ENCODE measurements around the gene EXOC4. TPM values are rescaled to one million over a fixed set of nuclear protein-coding genes. Genes with fewer than 3 reads are reported as not detected.

EXOC4 gene
- total RNA-seq, 1 experiment from 2014 or later: 62.4 TPM

DNA sequence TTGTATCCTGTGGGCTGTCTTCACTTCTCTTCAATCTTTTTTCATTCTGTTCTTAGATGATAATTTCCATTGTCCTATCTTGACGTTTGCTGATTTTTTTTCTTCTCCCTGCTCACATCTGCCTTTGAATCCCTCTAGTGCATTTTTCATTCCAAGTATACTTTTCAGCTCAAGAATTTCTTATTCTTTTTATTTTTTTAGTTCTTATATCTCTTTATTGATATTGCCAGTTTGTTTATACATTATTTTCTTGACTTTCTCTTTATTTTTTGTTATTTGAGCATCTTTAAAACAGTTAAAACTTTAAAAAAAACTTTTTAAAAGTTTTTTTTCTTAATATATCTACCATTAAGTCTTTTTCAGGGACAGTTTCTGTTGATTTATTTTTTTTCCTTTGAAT, 100.9 kb downstream of the EXOC4 start:
- Histone ChIP-seq H3K27ac (no peak overlapping the region), H3K9me3 (replicated peaks) (peaks cover 10% of the 10 kb centered on the region; the same call in 1 of the 2 replicates)
- DNase-seq: no peak

DNA sequence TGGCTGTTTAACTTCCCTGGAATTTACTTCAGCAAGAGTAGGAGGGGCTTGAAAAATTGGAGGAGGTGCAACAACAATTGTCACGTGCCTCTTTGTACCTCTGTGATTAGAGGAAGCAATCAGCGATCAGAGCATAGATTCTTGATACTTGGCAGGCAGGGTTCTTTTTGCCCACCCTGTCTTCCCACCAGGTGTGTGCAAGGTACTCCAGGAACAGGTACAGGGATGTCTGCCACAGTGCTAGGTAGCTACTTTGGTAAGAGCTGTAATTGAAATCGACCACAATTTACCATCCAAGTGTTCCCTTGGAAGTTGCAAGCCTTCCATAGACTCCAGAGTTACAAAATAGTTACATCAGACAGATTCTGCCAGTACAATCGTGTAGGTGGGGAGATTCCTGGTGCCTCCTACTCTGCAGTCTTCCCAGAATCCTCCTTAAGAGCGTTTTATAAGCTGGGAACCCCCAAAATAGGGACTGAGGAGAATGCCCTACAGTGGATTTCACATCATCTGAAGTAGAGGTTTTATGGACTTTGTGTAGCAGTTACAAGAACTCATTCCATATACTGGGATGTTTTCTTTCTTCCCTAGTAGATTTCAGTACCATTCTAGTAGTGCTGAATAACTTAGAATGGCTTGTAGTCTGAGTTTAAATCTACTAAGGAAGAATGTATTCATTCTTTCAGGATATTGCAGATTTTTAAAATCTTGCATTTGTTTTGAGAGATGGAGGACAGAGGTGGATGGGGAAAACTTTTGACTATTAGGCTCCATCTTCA, 101.9 kb downstream of the EXOC4 start:
- H3K4me3 ChIP-seq: no peak overlapping the region
- no peaks in the 10 kb centered on the region for H3K27me3 ChIP-seq
- H3K9me3 ChIP-seq (replicated peaks): peaks cover 10% of the 10 kb centered on the region; the same call in 1 of the 2 replicates
- DNase-seq: no peak
- no peak overlapping the region for H3K27ac ChIP-seq
- no peaks in the 10 kb centered on the region for H3K36me3 ChIP-seq
- no peaks in the 10 kb centered on the region for H3K4me1 ChIP-seq

More for the DNA sequence above, 100.9 kb downstream of the EXOC4 start:
- Histone ChIP-seq H3K4me1 (no peaks in the 10 kb centered on the region), H3K27me3 (no peaks in the 10 kb centered on the region), H3K36me3 (no peaks in the 10 kb centered on the region), H3K4me3 (no peak overlapping the region)

DNA sequence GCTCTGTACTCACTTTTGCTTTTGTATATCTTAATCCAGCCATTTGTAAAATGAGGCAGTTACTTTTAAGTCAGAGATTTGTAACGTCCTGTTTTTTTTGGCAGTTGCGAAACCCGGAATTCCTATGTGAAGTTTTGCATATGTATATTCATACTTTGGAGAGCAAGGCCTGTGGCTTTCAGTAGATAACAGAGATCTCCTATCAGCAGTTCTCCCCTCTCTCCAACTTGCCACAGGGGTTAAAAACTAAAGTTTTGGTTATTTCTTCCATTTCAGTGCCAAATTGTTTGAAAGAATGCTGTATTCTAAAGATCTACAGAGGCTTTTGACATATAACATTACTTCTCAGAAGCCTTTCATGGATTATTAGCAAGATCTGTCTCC, 102.4 kb downstream of the EXOC4 start:
- Histone ChIP-seq H3K36me3 (no peaks in the 10 kb centered on the region), H3K9me3 (replicated peaks) (peaks cover 10% of the 10 kb centered on the region; the same call in 1 of the 2 replicates), H3K27ac (no peak overlapping the region), H3K27me3 (no peaks in the 10 kb centered on the region), H3K4me3 (no peak overlapping the region), H3K4me1 (no peaks in the 10 kb centered on the region)
- DNase-seq: no peak

DNA sequence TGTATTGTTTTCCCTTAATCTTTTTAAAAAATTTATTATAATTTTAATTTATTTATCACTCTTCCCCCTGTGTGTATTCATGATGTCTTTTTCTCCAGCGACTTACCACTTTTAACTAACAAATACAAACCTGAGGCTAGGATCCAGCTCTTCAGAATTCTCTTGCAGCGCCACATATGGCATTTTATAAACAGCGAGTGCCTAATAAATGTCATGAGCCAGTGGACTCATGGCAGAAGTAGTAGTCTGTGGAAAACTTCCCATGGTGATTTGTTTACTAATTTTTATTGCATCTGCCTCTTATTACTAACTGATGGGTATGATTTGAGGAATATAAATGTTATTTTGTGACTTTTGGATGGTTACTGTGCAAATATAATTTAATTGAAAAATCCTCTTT, 102.9 kb downstream of the EXOC4 start:
- no peak overlapping the region for H3K27ac ChIP-seq

DNA sequence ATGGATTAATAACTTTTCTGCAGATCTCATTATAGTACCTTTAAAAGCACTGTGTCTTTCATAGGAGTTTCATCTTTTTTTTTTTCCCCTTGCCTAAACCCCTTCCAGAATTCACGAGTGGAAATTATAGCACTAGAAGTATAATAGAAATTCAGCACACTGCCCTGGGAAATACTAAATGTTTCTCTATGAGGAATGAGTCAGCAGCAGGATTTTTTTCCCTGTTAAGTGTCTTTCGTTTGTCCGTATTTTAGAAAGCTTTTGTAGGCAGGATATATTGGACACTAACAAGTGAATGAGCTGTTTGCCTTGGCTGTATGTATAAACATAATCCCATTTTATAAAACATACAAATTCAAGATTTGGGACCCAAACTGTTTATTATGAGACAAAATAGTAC, 105.8 kb downstream of the EXOC4 start:
- DNase-seq: no peak
- H3K27ac ChIP-seq: no peak overlapping the region

More for the DNA sequence above, 102.9 kb downstream of the EXOC4 start:
- no peaks in the 10 kb centered on the region for H3K4me1 ChIP-seq
- H3K4me3 ChIP-seq: no peak overlapping the region
- peaks cover 10% of the 10 kb centered on the region; the same call in 1 of the 2 replicates for H3K9me3 ChIP-seq (replicated peaks)
- no peaks in the 10 kb centered on the region for H3K27me3 ChIP-seq
- DNase-seq: no peak
- no peaks in the 10 kb centered on the region for H3K36me3 ChIP-seq

DNA sequence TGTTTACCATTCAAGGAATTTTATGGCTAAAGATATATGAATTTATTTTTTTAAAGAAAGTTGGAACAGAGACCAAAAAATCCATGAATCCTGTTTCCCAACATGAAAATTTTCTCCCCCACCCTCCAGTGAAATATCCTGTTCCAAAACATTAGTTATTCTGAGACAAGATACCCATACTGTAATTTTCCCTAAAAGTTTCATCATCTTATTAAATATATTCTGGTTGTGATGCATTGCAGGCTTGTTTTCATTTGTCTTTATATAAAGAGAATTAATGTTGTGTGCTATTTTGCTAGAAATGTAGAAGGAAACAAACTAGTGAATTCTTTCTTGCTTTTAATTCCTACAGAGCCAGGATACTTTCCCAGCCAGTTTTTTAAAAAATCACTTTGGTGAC, 106.6 kb downstream of the EXOC4 start:
- H3K36me3 ChIP-seq: no peaks in the 10 kb centered on the region
- H3K4me3 ChIP-seq: no peak overlapping the region
- H3K4me1 ChIP-seq: no peaks in the 10 kb centered on the region
- no peaks in the 10 kb centered on the region for H3K27me3 ChIP-seq
- H3K9me3 ChIP-seq (replicated peaks): 0 out of 2 replicates have a peak, but pooled peaks cover 3% of the 10 kb centered on the region
- H3K27ac ChIP-seq: no peak overlapping the region
- DNase-seq: no peak

More for the DNA sequence above, 105.8 kb downstream of the EXOC4 start:
- Histone ChIP-seq H3K9me3 (replicated peaks) (0 out of 2 replicates have a peak, but pooled peaks cover 4% of the 10 kb centered on the region), H3K4me1 (no peaks in the 10 kb centered on the region), H3K36me3 (no peaks in the 10 kb centered on the region), H3K4me3 (no peak overlapping the region), H3K27me3 (no peaks in the 10 kb centered on the region)

DNA sequence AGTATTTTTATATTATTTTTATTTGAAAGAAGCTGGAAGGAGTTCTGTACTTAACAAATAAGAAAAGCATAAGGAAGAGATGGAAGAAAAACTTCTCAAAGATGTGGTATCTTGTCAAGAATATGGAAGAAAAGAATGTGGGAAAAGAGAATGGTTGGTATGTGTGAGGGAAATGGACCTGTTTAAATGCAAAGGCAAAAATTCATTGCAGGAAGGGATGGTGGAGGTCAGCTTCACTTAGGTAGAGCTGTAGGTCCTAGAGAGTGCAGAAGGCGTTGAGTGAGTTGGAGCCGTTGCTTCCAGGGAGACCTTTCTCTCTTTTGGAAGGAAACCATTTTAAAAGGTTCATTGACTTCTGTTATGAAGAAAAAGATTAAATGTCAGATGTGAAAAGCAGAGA, 107.3 kb downstream of the EXOC4 start:
- no peaks in the 10 kb centered on the region for H3K36me3 ChIP-seq
- H3K4me3 ChIP-seq: no peak overlapping the region
- H3K9me3 ChIP-seq (replicated peaks): 0 out of 2 replicates have a peak, but pooled peaks cover 3% of the 10 kb centered on the region
- DNase-seq: no peak
- H3K27ac ChIP-seq: no peak overlapping the region
- H3K27me3 ChIP-seq: no peaks in the 10 kb centered on the region
- no peaks in the 10 kb centered on the region for H3K4me1 ChIP-seq

DNA sequence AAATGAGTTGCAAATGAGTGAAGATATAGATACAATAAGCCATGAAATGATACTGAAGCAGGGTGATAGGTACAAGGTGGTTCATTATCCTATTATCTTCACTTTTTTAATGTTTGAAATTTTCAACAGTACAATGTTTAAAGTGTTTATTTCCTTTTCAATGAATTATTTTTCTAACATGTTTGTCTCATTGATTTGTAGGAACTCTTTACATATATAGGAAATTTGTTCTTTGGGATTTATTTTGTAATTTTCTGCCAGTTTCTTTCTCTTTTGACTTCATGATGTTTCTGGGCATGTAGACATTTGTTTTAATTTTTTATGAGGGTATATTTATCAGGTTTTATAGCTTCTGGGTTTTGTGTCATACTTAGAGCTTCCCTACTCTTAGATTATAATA, 108.9 kb downstream of the EXOC4 start:
- Histone ChIP-seq H3K9me3 (replicated peaks) (0 out of 2 replicates have a peak, but pooled peaks cover 3% of the 10 kb centered on the region), H3K4me1 (no peaks in the 10 kb centered on the region), H3K27me3 (no peaks in the 10 kb centered on the region), H3K4me3 (no peak overlapping the region), H3K36me3 (no peaks in the 10 kb centered on the region), H3K27ac (no peak overlapping the region)
- DNase-seq: no peak

DNA sequence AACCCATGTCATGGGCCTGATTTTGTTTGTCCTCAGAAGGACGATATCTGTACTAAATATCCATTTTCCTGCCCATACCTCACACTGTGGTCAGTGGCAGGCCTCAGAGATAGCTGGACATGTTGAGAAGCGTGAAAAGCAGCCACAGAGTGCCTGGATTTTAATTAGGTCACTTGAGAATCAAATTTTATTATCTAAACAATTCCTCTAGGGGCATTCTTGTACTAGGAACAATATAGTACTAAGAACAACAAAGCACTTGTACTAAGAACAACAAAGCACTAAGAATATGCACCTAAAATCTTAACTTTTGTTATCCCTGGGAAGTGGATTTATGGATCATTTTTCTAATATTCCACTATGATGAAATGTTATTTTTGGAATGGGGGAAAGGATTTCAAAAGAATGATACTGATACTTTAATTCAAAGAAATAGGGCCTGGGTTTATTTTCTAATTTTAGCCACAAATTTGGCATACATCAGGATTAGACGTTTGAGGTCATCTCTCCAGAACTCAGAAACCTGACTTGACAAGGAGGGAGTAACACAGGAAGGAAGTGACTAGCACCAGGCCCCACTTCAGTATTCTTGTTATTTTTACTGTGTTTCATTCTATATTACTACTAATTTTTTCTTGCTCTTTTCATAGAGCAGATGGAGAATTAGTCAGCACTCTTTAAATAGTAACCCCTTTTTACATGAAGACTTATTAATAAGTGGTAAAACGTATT, 112.2 kb downstream of the EXOC4 start:
- H3K9me3 ChIP-seq (replicated peaks): 0 out of 2 replicates have a peak, but pooled peaks cover 3% of the 10 kb centered on the region
- H3K4me3 ChIP-seq: no peak overlapping the region
- H3K27me3 ChIP-seq: no peaks in the 10 kb centered on the region
- H3K4me1 ChIP-seq: no peaks in the 10 kb centered on the region
- H3K36me3 ChIP-seq: no peaks in the 10 kb centered on the region
- peak in 1 of 2 experiments; percentile 7 for DNase-seq
- no peak overlapping the region for H3K27ac ChIP-seq

DNA sequence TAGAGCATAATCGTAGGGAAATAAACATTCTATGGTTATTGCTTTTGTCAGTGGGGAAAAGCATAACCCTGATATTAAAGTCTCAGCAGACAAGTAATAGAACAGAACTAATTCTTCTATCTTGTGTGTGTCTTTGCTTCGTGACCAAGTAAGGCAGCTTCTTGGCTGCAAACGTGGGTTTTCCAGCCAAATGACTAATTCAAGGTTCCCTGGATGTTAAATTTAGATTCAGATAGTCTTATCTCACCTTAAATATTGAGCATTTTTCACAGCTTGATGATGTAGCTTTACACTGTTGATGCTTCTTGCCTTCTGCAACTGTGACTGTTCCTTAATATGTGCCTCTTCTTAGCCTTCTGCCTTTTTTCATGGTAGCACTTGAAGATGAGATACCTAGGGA, 113.0 kb downstream of the EXOC4 start:
- no peak for DNase-seq
- Histone ChIP-seq H3K36me3 (no peaks in the 10 kb centered on the region), H3K4me1 (no peaks in the 10 kb centered on the region), H3K4me3 (no peak overlapping the region), H3K27me3 (no peaks in the 10 kb centered on the region), H3K9me3 (replicated peaks) (0 out of 2 replicates have a peak, but pooled peaks cover 3% of the 10 kb centered on the region), H3K27ac (no peak overlapping the region)

DNA sequence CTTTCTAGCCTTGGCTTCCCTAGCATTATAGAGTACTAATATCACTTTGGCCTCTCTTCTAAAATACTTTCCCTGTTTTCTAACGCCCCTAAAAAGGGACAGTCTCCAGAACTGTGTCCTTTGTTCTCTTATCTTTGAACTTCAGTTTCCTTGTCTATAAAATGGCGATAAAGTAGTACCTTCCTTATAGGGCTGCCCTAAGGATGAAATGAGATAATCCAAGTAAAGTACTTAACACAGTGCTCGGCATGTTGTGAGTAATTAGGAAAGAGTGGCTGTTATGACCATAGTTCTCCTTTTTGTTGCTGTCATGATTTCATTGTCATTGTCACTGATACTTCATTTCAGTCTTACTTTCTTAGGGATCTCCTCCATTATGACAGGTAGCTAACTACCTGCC, 114.7 kb downstream of the EXOC4 start:
- Histone ChIP-seq H3K9me3 (replicated peaks) (no peaks in the 10 kb centered on the region), H3K36me3 (no peaks in the 10 kb centered on the region), H3K27ac (no peak overlapping the region), H3K27me3 (no peaks in the 10 kb centered on the region), H3K4me1 (no peaks in the 10 kb centered on the region), H3K4me3 (no peak overlapping the region)
- DNase-seq: no peak

DNA sequence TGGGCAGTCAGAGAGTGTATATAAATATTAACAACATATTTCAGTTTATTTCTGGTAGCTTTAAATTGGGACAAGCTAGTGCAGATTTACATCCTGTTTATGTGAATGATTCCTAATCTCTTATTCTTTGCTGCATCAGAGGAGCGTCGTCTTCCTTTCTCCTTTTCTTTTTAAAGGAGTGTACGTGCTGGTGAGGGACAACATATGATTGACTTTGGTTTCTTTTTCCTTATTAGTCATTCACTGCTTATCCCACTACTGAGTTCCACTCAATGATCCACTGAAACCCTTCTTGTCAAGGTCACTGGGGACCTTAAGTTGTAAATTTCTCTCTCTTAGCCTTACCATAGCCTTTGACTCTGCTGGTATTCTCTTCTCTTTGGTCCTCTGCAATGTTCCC, 116.3 kb downstream of the EXOC4 start:
- DNase-seq: no peak
- H3K36me3 ChIP-seq: no peaks in the 10 kb centered on the region

DNA sequence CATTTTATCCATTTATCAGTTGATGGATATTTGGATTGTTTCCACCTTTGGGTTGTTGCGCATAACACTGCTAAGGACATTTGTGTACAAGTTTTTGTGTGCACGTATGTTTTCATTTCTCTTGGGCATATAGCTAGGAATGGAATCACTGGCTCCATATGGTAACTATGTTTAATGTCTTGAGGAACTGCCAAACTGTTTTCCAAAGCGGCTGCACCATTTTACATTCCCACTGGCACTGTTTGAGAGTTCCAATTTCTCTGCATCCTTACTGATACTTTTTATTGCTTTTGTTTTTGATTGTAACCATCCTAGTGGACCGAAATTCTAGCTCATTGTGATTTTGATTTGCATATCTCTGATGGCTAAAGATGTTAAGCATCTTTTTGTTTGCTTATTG, 118.7 kb downstream of the EXOC4 start:
- Histone ChIP-seq H3K36me3 (peaks cover 5% of the 10 kb centered on the region; the same call in 1 of the 2 replicates), H3K27ac (no peak overlapping the region), H3K9me3 (replicated peaks) (no peaks in the 10 kb centered on the region), H3K27me3 (no peaks in the 10 kb centered on the region), H3K4me3 (no peak overlapping the region), H3K4me1 (no peaks in the 10 kb centered on the region)
- DNase-seq: no peak

More for the DNA sequence above, 116.3 kb downstream of the EXOC4 start:
- Histone ChIP-seq H3K9me3 (replicated peaks) (no peaks in the 10 kb centered on the region), H3K4me3 (no peak overlapping the region), H3K27me3 (no peaks in the 10 kb centered on the region), H3K27ac (no peak overlapping the region), H3K4me1 (no peaks in the 10 kb centered on the region)

DNA sequence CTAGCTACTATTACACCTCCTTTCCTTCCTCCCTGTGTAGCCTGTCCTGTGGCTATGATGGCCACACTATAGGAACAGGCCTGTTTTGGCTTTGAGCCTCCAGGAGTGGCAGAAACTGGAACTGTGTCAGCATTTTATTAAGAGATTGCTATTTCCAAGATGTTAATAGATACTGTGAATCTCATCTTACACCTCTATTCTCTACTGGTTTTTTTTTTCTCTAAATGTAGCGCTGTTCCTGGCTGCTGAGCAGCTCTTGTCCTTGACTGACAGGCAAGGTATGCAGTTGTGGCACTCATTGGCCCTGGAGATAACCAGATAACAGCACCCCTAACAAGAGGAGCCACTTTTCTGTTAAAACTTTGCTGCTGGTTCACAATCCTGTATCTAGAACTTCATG, 119.5 kb downstream of the EXOC4 start:
- Histone ChIP-seq H3K4me1 (no peaks in the 10 kb centered on the region), H3K27ac (no peak overlapping the region), H3K9me3 (replicated peaks) (no peaks in the 10 kb centered on the region), H3K27me3 (no peaks in the 10 kb centered on the region), H3K36me3 (peaks cover 5% of the 10 kb centered on the region; the same call in 1 of the 2 replicates), H3K4me3 (no peak overlapping the region)
- no peak for DNase-seq

DNA sequence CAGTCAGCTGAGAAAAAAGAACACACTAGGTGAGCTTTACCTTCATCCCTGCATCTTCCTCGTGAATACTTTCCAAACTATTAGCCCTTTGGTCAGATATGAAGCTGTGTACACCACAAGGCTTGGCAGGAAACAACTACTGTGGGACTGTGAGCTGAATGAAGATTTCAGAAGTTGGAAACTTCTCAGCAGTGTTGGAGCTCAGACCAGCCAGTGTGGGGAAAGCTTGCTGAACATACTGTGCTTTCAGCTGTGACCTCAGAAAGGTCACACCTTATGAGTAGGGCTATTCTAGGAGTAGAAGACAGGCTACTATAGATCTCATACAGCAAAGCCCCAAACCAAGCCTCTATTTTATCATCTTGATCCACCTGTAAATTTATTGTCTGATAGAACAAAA, 123.6 kb downstream of the EXOC4 start:
- Histone ChIP-seq H3K4me1 (no peaks in the 10 kb centered on the region), H3K27ac (no peak overlapping the region), H3K9me3 (replicated peaks) (no peaks in the 10 kb centered on the region), H3K27me3 (no peaks in the 10 kb centered on the region), H3K4me3 (no peak overlapping the region), H3K36me3 (peaks cover 5% of the 10 kb centered on the region; the same call in 1 of the 2 replicates)
- no peak for DNase-seq

Measured in SJCRH30 (cell line).